ENCODE data around the gene GMCL1. TPM values are rescaled to one million over a fixed set of nuclear protein-coding genes. Genes with fewer than 3 reads are reported as not detected.

Gene GMCL1
- total and polyA plus RNA-seq, 9 donors = 6.9 to 13.8 (median 10.7) TPM

DNA sequence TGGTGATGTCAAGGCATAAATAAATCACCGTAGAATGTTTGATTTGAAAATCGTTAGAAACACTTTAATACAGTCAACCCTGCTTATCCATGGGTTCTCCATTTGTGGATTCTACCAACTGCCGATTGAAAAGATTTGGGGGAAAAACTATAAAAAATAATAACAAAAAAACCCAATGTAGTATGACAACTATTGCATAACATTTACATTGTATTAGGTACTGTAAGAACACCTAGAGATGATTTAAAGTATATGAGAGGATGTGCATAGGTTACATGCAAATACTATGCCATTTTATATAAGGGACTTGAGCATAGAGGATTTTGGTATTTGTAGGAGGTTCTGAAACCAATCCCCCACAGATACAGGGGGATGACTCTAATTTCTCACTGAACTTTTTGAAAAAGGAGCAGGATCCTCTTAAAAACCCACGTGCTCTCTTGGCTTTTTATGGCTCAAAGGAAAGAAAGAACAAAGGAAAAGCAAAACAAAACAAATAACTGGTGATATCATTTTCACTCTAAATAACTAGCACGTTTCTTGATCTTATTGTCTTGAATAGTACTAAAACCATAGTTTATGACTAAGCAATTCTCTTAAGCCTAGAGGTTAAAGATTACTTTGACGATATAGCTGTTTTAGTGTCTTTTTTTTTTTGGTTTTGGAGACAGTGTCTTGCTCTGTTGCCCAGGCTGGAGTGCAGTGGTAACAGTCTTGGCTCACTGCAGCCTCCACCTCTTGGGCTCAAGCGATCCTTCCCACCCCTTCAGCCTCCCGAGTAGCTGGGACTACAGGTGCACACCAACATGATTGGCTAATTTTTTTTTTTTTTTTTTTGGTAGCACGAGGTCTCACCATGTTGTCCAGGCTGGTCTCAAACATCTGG is 17.0 kb downstream of the GMCL1 start:
- H3K4me1 ChIP-seq (ENCODE audit: insufficient read depth) = no peaks in the 10 kb centered on the region
- no peak overlapping the region for H3K27ac ChIP-seq
- H3K9me3 ChIP-seq = no peaks in the 10 kb centered on the region
- no peaks in the 10 kb centered on the region for H3K36me3 ChIP-seq
- H3K4me3 ChIP-seq = no peak overlapping the region
- DNase-seq = no peak
- intact Hi-C loops (cut with DNase I) = no loop called here
- WGBS, 3 donors = 88 to 89% (median 88%) methylated on average over 9 of the region's 9 CpGs
- no peaks in the 10 kb centered on the region for H3K27me3 ChIP-seq
- no peak for TF ChIP-seq POLR2A (IDR thresholded peaks at IDR 0.05)
- TF ChIP-seq, protein P1, sequence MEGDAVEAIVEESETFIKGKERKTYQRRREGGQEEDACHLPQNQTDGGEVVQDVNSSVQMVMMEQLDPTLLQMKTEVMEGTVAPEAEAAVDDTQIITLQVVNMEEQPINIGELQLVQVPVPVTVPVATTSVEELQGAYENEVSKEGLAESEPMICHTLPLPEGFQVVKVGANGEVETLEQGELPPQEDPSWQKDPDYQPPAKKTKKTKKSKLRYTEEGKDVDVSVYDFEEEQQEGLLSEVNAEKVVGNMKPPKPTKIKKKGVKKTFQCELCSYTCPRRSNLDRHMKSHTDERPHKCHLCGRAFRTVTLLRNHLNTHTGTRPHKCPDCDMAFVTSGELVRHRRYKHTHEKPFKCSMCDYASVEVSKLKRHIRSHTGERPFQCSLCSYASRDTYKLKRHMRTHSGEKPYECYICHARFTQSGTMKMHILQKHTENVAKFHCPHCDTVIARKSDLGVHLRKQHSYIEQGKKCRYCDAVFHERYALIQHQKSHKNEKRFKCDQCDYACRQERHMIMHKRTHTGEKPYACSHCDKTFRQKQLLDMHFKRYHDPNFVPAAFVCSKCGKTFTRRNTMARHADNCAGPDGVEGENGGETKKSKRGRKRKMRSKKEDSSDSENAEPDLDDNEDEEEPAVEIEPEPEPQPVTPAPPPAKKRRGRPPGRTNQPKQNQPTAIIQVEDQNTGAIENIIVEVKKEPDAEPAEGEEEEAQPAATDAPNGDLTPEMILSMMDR (IDR thresholded peaks at IDR 0.05) = no peak
- TF ChIP-seq EP300 (IDR thresholded peaks at IDR 0.05) = no peak

DNA sequence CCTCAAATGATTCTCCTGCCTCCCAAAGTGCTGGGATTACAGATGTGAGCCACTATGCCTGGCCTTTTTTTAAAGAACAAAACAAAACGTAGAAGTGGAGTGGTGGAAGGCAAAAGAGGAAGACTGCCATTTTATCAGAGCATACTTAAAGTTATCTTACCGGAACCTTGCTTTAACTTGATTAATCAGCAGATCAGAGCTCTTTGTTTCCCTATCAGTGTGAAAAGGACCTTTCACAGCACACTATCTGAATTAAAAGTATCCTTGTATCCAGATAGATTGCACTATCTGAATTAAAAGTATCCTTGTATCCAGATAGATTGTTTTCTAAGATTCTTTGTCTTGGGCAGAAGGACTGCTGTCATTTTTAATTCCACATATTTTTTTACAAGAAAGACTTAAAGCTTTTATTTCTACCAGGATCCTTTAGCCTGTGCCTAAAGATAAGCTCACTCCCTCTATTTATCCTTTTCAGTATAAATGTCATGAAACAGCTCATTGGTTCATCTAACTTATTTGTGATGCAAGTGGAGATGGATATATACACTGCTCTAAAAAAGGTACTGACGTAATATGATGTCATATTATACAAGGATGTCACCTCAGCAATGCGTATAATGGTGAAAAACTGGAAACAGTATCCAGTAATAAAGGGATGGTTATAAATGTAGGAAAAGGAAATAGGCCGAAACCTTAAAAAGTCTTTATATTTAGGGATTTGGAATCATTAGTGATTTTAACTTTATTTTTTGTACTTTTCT is 17.8 kb downstream of the GMCL1 start:
- Histone ChIP-seq H3K9me3 (no peaks in the 10 kb centered on the region), H3K27ac (no peak overlapping the region), H3K27me3 (no peaks in the 10 kb centered on the region), H3K4me3 (no peak overlapping the region), H3K36me3 (no peaks in the 10 kb centered on the region), H3K4me1 (ENCODE audit: insufficient read depth) (no peaks in the 10 kb centered on the region)
- no peak for TF ChIP-seq EP300 (IDR thresholded peaks at IDR 0.05)
- TF ChIP-seq, protein P1 (IDR thresholded peaks at IDR 0.05) = no peak
- no peak for TF ChIP-seq POLR2A (IDR thresholded peaks at IDR 0.05)
- no peak for DNase-seq
- 96% methylated on average over 5 of the region's 5 CpGs for WGBS, 3 donors
- intact Hi-C loops (cut with DNase I) = no loop called here

DNA sequence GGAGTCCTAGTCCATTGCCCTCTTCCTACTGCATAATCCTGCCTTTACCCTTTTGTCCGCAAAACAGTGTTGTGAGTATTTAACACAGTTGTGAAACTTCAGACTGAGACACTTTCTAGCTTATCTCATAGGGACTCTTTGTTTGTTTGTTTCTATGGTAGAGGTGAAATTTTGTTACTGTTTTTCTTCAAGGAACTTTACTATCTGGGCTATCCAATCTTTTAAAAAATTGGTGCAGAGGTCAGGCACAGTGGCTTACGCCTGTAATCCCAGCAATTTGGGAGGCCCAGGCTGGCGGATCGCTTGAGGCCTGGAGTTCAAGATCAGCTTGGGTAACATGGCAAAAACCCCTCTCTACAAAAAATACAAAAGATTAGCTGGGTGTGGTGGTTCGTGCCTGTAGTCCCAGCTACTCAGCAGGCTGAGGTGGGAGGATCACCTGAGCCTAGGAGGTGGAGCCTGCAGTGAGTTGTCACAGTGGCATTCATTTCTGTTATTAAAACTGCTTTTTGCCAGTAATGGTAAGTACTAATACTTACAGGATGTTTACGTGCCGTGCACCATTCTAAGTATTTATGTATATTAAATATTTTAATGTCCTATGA is 18.8 kb downstream of the GMCL1 start:
- WGBS, 3 donors = 83 to 88% (median 87%) methylated on average over 7 of the region's 7 CpGs
- no peak for DNase-seq
- Histone ChIP-seq H3K27me3 (no peaks in the 10 kb centered on the region), H3K4me1 (ENCODE audit: insufficient read depth) (no peaks in the 10 kb centered on the region), H3K9me3 (no peaks in the 10 kb centered on the region), H3K4me3 (no peak overlapping the region), H3K27ac (no peak overlapping the region), H3K36me3 (no peaks in the 10 kb centered on the region)
- no peak for TF ChIP-seq EP300 (IDR thresholded peaks at IDR 0.05)
- TF ChIP-seq POLR2A (IDR thresholded peaks at IDR 0.05) = no peak
- TF ChIP-seq, protein P1 (IDR thresholded peaks at IDR 0.05) = no peak
- intact Hi-C loops (cut with DNase I) = no loop called here

DNA sequence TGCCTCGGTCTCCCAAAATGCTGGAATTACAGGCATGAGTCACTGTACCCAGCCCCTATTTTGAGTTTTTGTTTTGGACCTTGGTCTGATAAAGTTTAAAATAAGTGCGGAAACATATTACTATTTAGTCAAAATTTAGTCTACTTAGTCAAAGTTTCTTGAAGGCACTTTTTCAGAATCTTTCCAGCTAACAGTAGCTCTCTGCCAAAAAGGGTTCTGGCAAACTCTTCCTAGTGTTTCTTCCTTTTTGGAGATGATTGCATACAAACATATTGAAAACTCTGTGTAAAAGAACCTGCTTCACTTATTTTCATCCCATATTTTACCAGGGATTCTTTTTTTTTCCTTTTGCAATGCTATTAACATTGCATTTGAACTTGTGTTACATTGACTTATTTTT is 28.8 kb downstream of the GMCL1 start:
- DNase-seq = no peak
- TF ChIP-seq, protein P1 (IDR thresholded peaks at IDR 0.05) = no peak
- no peak for TF ChIP-seq POLR2A (IDR thresholded peaks at IDR 0.05)
- no peak for TF ChIP-seq EP300 (IDR thresholded peaks at IDR 0.05)
- intact Hi-C loops (cut with DNase I) = no loop called here
- Histone ChIP-seq H3K9me3 (no peaks in the 10 kb centered on the region), H3K27ac (no peak overlapping the region), H3K27me3 (no peaks in the 10 kb centered on the region), H3K4me3 (no peak overlapping the region), H3K4me1 (ENCODE audit: insufficient read depth) (no peaks in the 10 kb centered on the region), H3K36me3 (no peaks in the 10 kb centered on the region)
- WGBS, 3 donors = 68 to 74% (median 72%) methylated on average over 2 of the region's 2 CpGs
